ENCODE data around the gene SIRT2. TPM values are rescaled to one million over a fixed set of nuclear protein-coding genes. Genes with fewer than 3 reads are reported as not detected.

Gene SIRT2
- total RNA-seq, 1 donor from 2014 or later = 10.9 TPM

GRCh38 chr19:38845374-38846024 lies 53.9 kb downstream of the SIRT2 start:
- H2AFZ ChIP-seq (replicated peaks) = no peak overlapping the region
- peaks cover 87% of the 10 kb centered on the region for H3K79me2 ChIP-seq (ENCODE audit: low read depth)
- peaks cover 22% of the 10 kb centered on the region for H3K36me3 ChIP-seq
- peaks cover 80% of the 10 kb centered on the region for H3F3A ChIP-seq (ENCODE audit: low read depth)
- Mint-ChIP-seq H3K4me1 (peaks cover 20% of the 10 kb centered on the region), H3K36me3 (peaks cover 55% of the 10 kb centered on the region), H3K9me3 (no peaks in the 10 kb centered on the region), H3K27ac (no peak overlapping the region), H3K27me3 (ENCODE audit: insufficient read depth, low read depth) (peaks cover 9% of the 10 kb centered on the region), H3K4me3 (no peak overlapping the region)
- no peaks in the 10 kb centered on the region for H3K27me3 ChIP-seq
- no peak overlapping the region for H3K4me2 ChIP-seq
- H3K9ac ChIP-seq = no peak overlapping the region
- no peaks in the 10 kb centered on the region for H3K9me3 ChIP-seq (ENCODE audit: low read depth)
- DNase-seq (ENCODE audit: low spot score) = no peak
- TF ChIP-seq CTCF (IDR thresholded peaks at IDR 0.05) = no peak
- no peak for TF ChIP-seq EZH2phosphoT487 (IDR thresholded peaks at IDR 0.05)
- no peak for TF ChIP-seq EZH2 (IDR thresholded peaks at IDR 0.05)
- H3K4me1 ChIP-seq = peaks cover 13% of the 10 kb centered on the region
- H4K20me1 ChIP-seq (ENCODE audit: low read depth) = peaks cover 85% of the 10 kb centered on the region
- no peak overlapping the region for H3K4me3 ChIP-seq
- H3K27ac ChIP-seq = no peak overlapping the region

- no peak for TF ChIP-seq CTCF (IDR thresholded peaks at IDR 0.05)
- no peak for TF ChIP-seq EZH2 (IDR thresholded peaks at IDR 0.05)
- TF ChIP-seq EZH2phosphoT487 (IDR thresholded peaks at IDR 0.05) = no peak
- peaks cover 87% of the 10 kb centered on the region for H3K79me2 ChIP-seq (ENCODE audit: low read depth)
- no peak overlapping the region for H3K27ac Mint-ChIP-seq
- H3K27me3 Mint-ChIP-seq (ENCODE audit: insufficient read depth, low read depth) = peaks cover 6% of the 10 kb centered on the region
- H3K4me1 ChIP-seq = peaks cover 13% of the 10 kb centered on the region
- DNase-seq (ENCODE audit: low spot score) = no peak
- peaks cover 62% of the 10 kb centered on the region for H3K36me3 Mint-ChIP-seq
- H3K36me3 ChIP-seq = peaks cover 22% of the 10 kb centered on the region
- H3K4me1 Mint-ChIP-seq = peaks cover 20% of the 10 kb centered on the region
- H3K9ac ChIP-seq = no peak overlapping the region
- H2AFZ ChIP-seq (replicated peaks) = no peak overlapping the region
- no peaks in the 10 kb centered on the region for H3K9me3 Mint-ChIP-seq
- peak overlapping the region; percentile 10 for H3K27ac ChIP-seq
- no peaks in the 10 kb centered on the region for H3K9me3 ChIP-seq (ENCODE audit: low read depth)
- H3K4me3 Mint-ChIP-seq = no peak overlapping the region
- peaks cover 98% of the 10 kb centered on the region for H4K20me1 ChIP-seq (ENCODE audit: low read depth)
- H3F3A ChIP-seq (ENCODE audit: low read depth) = peaks cover 91% of the 10 kb centered on the region
- no peaks in the 10 kb centered on the region for H3K27me3 ChIP-seq
- no peak overlapping the region for H3K4me3 ChIP-seq
- no peak overlapping the region for H3K4me2 ChIP-seq
Measured at GRCh38 chr19:38844093-38844686, 55.2 kb downstream of the SIRT2 start.

GRCh38 chr19:38843175-38843758 lies 56.2 kb downstream of the SIRT2 start:
- H3K36me3 ChIP-seq = peaks cover 22% of the 10 kb centered on the region
- no peak overlapping the region for H2AFZ ChIP-seq (replicated peaks)
- H3K27me3 ChIP-seq = no peaks in the 10 kb centered on the region
- H3K4me2 ChIP-seq = no peak overlapping the region
- Mint-ChIP-seq H3K36me3 (peaks cover 60% of the 10 kb centered on the region), H3K4me1 (peaks cover 12% of the 10 kb centered on the region), H3K27ac (no peak overlapping the region), H3K27me3 (ENCODE audit: insufficient read depth, low read depth) (peaks cover 1% of the 10 kb centered on the region), H3K4me3 (no peak overlapping the region), H3K9me3 (no peaks in the 10 kb centered on the region)
- peaks cover 96% of the 10 kb centered on the region for H3F3A ChIP-seq (ENCODE audit: low read depth)
- peaks cover 97% of the 10 kb centered on the region for H4K20me1 ChIP-seq (ENCODE audit: low read depth)
- peaks cover 9% of the 10 kb centered on the region for H3K4me1 ChIP-seq
- no peak overlapping the region for H3K9ac ChIP-seq
- H3K27ac ChIP-seq = no peak overlapping the region
- no peak for TF ChIP-seq EZH2 (IDR thresholded peaks at IDR 0.05)
- no peak for TF ChIP-seq EZH2phosphoT487 (IDR thresholded peaks at IDR 0.05)
- no peak for TF ChIP-seq CTCF (IDR thresholded peaks at IDR 0.05)
- peaks cover 78% of the 10 kb centered on the region for H3K79me2 ChIP-seq (ENCODE audit: low read depth)
- no peak for DNase-seq (ENCODE audit: low spot score)
- H3K4me3 ChIP-seq = no peak overlapping the region
- no peaks in the 10 kb centered on the region for H3K9me3 ChIP-seq (ENCODE audit: low read depth)

Data from neural progenitor cell (in vitro differentiated cells).